GM10266 (cell line): ENCODE measurements around the gene AKT3.
"Not testable (repeated sequence)": the region's sequence is repeated elsewhere in the genome, so short reads cannot be mapped to it uniquely, and the experiment has no call there.

Experiments used
- DNase-seq: peaks from one replicate; pipeline ENCODE4 v3.0.0; 2012; ENCODE audit errors: extremely low spot score
- TF ChIP-seq, protein P1 (sequence below): IDR thresholded peaks from 2 replicates; pipeline ENCODE4 v1.5.1; 2012; ENCODE audit warnings: mild to moderate bottlenecking, low read depth; ENCODE audit not compliant: control insufficient read depth, insufficient read depth; ENCODE audit errors: missing control alignments

AKT3 gene

DNA sequence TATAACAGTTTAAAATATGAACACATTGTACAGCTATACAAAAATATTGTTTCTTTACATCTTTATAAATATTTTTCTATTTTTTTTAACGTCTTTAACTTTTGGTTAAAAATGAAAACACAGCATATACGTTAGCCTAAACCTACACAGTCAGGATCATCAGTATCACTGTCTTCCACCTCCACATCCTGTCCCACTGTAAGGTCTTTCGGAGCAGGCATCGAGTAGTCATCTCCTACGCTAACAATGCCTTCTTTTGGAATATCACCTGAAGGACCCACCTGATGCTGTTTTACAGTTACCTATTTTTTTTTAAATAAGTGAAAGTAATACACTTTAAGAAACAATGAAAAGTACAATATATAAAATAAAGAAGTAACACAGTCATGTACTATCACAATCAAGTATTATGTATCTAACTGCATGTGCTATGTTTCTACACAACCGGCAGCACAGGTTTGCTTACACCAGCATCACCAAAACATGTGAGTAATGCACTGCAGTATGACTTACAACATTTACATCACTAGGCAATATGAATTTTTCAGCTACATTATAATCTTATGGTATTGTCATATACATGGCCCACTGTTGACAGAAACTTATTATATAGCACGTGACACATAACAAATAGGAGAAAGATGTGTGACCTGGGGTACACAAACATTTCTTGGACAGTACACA lies 254.4 kb downstream of the AKT3 start:
- TF ChIP-seq, protein P1, sequence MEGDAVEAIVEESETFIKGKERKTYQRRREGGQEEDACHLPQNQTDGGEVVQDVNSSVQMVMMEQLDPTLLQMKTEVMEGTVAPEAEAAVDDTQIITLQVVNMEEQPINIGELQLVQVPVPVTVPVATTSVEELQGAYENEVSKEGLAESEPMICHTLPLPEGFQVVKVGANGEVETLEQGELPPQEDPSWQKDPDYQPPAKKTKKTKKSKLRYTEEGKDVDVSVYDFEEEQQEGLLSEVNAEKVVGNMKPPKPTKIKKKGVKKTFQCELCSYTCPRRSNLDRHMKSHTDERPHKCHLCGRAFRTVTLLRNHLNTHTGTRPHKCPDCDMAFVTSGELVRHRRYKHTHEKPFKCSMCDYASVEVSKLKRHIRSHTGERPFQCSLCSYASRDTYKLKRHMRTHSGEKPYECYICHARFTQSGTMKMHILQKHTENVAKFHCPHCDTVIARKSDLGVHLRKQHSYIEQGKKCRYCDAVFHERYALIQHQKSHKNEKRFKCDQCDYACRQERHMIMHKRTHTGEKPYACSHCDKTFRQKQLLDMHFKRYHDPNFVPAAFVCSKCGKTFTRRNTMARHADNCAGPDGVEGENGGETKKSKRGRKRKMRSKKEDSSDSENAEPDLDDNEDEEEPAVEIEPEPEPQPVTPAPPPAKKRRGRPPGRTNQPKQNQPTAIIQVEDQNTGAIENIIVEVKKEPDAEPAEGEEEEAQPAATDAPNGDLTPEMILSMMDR = no peak
- DNase-seq = no peak

DNA sequence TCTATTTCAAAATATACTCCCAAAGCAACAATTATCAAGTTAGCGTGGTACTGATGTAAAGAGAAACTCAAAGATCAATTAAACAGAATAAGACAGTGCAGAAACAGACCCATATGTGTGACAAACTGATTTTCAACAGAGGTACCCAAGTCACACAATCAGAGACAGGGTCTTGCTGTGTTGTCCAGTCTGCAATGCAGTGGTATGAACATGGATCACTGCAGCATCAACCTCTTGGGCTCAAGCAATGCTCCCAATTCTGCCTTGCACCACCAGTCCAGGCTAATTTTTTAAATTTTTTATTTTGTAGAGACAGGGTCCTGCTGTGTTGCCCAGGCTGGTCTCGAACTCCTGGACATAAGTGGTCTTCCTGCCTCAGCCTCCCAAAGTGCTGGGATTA lies 255.6 kb downstream of the AKT3 start:
- no peak for DNase-seq
- TF ChIP-seq, protein P1 = no peak

DNA sequence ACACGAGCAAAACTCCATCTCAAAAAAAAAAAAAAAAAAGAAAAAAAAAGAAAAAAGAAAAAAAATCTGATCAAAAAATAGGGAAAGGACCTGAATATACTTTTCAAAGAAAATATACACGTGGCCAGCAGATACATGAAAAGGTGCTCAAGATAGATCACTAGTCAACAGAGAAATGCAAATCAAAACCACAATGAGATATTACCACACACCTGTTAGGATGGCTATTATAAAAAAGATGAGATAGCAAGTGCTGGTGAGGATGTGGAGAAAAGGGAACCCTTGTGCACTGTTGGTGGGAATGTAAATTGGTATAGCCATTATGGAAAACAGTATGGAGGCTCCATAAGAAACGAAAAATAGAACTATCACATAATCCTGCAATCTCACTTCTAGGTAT lies 260.8 kb downstream of the AKT3 start:
- not testable (repeated sequence) for DNase-seq

DNA sequence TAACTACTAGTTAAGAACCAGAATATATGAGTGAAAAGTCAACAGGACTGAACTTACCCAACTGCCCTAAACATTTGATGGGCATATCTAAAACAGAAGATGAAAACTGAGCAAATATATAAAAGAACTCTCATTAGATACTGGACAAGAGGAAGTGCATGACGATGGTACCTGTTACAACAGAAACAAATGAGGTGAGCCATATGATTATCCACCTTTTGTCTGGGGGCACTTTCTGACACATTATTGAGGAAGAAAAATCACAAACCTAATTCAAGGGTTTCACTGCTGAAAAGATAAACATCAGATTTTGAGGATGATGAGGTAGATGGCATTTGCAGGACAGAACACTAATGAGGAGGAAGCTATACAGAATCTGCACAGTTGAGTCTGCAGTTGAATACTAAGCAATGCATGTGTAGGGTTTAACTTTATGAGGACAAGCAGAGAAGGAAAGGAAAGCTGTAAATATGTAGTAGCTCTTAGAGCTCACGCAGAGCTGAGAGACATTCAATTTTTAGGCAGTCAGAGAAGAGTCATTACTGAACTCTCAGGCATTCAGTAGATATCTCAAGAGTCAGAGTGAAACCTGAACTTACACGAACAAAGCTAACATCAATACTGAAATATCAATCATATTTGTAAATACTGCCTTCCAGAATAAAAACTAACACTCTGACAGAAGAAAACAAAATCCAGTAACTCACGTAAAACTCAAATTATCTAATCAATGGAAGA lies 262.1 kb downstream of the AKT3 start:
- TF ChIP-seq, protein P1 = no peak
- peak; percentile 64 for DNase-seq

DNA sequence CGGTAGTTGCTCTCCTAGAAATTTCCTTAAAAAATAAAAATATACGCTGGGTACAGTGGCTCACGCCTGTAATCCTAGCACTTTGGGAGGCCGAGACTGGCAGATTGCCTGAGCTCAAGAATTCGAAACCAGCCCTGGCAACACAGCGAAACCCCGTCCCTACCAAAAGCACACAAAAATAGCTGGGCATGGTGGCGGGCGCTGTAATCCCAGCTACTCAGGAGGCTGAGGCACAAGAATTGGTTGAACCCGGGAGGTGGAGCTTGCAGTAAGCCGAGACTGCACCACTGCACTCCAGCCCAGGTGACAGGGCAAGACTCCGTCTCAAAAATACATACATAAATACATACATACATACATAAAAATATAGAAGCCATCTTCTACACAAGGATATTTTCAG lies 262.8 kb downstream of the AKT3 start:
- no peak for DNase-seq

DNA sequence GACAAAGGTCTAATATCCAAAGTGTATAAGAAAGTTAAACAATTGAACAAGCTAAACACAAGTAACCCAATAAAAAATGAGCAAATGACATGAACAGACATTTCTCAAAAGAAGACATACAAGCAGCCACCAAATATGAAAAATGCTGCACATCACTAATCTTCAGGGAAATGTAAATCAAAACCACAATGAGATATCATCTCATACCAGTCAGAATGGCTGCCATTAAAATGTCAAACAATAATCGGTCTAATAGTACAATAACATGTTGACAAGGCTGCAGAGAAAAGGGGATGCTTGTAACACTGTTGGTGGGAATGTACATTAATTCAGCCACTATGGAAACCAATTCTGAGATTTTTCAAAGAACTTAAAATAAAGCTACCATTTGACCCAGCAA lies 264.1 kb downstream of the AKT3 start:
- TF ChIP-seq, protein P1 = no peak
- no peak for DNase-seq

More for the DNA sequence above, 262.8 kb downstream of the AKT3 start:
- TF ChIP-seq, protein P1 = no peak

DNA sequence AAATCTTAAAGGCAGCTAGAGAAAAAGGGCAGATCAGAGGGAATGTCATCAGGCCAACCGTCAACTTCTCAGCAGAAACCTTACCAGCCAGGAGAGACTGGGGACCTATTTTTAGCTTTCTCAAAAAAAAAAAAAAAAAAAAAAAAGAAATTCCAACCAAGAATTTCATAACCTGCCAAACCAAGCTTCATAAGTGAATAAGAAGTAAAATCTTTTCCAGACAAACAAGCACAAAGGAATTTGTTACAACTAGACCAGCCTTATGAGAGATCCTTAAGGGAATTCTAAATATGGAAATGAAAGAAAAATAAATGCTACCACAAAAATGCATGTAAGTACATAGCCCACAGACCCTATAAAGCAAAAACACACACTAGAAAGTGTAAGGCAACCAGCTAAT lies 267.7 kb downstream of the AKT3 start:
- no peak for DNase-seq
- TF ChIP-seq, protein P1 = no peak
